Vagina (tissue), 2 donors: ENCODE data around the gene SPSB2. TPM values are rescaled to one million over a fixed set of nuclear protein-coding genes. Genes with fewer than 3 reads are reported as not detected.

ENCODE experiments used
- DNase-seq, 2 donors: peaks; one replicate each; pipeline ENCODE4 v3.0.0-alpha.2; 2017; ENCODE audit errors: extremely low spot score in 2 of 2
- H3K27ac ChIP-seq: fragments of 200-600 bp; sonication (generic); one replicate; pipeline ENCODE4 v1.5.1; 2019
- H3K27me3 ChIP-seq: fragments of 200-600 bp; sonication (generic); one replicate; pipeline ENCODE4 v1.5.1; 2019
- H3K36me3 ChIP-seq, 2 donors: fragments of 200-600 bp; sonication (generic); one replicate each; pipeline ENCODE4 v1.5.1; 2017 to 2019
- H3K4me1 ChIP-seq: fragments of 200-600 bp; sonication (generic); one replicate; pipeline ENCODE4 v1.5.1; 2019
- H3K4me3 ChIP-seq, 2 donors: fragments of 200-600 bp; sonication (generic); 1 replicate in 1 of 2; 2 replicates in 1 of 2; pipeline ENCODE4 v1.5.1; 2016 to 2019
- H3K9me3 ChIP-seq: fragments of 200-600 bp; sonication (generic); one replicate; pipeline ENCODE4 v1.5.1; 2019
- POLR2A ChIP-seq, 2 donors: fragments of 450-650 bp; IDR thresholded peaks; one replicate each; pipeline ENCODE4 v1.6.1; 2017; ENCODE audit warnings: antibody characterized with exemption in 2 of 2, mild to moderate bottlenecking in 2 of 2, moderate library complexity in 2 of 2
- POLR2AphosphoS5 ChIP-seq, 2 donors: sonication (generic); formaldehyde crosslinking; IDR thresholded peaks; one replicate each; pipeline ENCODE4 v1.9.0; 2017; ENCODE audit warnings: antibody characterized with exemption in 2 of 2, mild to moderate bottlenecking in 2 of 2, low read depth in 1 of 2; ENCODE audit not compliant: insufficient read depth in 1 of 2
- intact Hi-C: fragments of 100-400 bp; cut with DNase I; formaldehyde crosslinking; loops from one replicate; pipeline ENCODE4 v1.15.1; 2023
- total RNA-seq: library from RNA; depleted of rRNA; stranded (reverse); fragments of >200 nt; gene quantifications from one replicate; pipeline ENCODE4 v1.2.3, GENCODE V29; 2016
- TF ChIP-seq, protein P1 (sequence below), 3 experiments: fragments of 450-650 bp in 2 of 3; fragments of 200-600 bp in 1 of 3; sonication (generic) in 1 of 3; IDR thresholded peaks; one replicate each; pipeline ENCODE4 v1.5.1; 2017 to 2019; ENCODE audit warnings: antibody characterized with exemption in 3 of 3, mild to moderate bottlenecking in 2 of 3, moderate library complexity in 2 of 3

Gene SPSB2
- total RNA-seq, 1 donor from 2014 or later: 3.2 TPM

DNA sequence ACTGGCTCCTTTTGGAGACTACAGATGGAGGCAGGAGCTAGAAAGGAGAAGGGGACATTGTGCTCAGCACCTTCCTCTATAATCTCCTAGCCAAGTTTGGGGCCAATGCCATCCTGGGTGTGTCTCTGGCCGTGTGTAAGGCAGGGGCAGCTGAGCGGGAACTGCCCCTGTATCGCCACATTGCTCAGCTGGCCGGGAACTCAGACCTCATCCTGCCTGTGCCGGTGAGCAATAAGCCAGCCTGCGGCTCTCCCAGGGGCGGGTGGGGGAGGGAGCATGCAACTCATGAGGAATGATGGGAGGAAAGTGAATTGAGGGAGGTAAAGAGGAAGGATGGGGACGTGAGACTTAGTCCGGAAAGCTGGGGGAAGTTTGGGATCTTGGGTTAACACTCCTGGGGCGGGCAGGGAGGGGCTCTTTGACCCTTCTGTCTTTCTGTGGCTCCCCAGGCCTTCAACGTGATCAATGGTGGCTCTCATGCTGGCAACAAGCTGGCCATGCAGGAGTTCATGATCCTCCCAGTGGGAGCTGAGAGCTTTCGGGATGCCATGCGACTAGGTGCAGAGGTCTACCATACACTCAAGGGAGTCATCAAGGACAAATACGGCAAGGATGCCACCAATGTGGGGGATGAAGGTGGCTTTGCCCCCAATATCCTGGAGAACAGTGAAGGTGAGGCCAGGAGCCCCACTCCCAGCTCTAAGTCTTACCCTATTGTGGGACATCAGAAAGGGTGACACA is 44.6 kb upstream of the SPSB2 start:
- Histone ChIP-seq H3K4me1 (peaks cover 25% of the 10 kb centered on the region), H3K9me3 (no peaks in the 10 kb centered on the region), H3K27ac (no peak overlapping the region), H3K4me3 (no peak overlapping the region), H3K27me3 (no peaks in the 10 kb centered on the region), H3K36me3 (peaks cover 0 to 10% of the 10 kb centered on the region in 2 donors)
- intact Hi-C loops: no loop called here
- DNase-seq: no peak
- TF ChIP-seq POLR2A (IDR thresholded peaks at IDR 0.05) (no peak), POLR2AphosphoS5 (IDR thresholded peaks at IDR 0.05; ENCODE audit: insufficient read depth in 1 of 2, low read depth in 1 of 2) (no peak)
- TF ChIP-seq, protein P1, sequence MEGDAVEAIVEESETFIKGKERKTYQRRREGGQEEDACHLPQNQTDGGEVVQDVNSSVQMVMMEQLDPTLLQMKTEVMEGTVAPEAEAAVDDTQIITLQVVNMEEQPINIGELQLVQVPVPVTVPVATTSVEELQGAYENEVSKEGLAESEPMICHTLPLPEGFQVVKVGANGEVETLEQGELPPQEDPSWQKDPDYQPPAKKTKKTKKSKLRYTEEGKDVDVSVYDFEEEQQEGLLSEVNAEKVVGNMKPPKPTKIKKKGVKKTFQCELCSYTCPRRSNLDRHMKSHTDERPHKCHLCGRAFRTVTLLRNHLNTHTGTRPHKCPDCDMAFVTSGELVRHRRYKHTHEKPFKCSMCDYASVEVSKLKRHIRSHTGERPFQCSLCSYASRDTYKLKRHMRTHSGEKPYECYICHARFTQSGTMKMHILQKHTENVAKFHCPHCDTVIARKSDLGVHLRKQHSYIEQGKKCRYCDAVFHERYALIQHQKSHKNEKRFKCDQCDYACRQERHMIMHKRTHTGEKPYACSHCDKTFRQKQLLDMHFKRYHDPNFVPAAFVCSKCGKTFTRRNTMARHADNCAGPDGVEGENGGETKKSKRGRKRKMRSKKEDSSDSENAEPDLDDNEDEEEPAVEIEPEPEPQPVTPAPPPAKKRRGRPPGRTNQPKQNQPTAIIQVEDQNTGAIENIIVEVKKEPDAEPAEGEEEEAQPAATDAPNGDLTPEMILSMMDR (IDR thresholded peaks at IDR 0.05): no peak

DNA sequence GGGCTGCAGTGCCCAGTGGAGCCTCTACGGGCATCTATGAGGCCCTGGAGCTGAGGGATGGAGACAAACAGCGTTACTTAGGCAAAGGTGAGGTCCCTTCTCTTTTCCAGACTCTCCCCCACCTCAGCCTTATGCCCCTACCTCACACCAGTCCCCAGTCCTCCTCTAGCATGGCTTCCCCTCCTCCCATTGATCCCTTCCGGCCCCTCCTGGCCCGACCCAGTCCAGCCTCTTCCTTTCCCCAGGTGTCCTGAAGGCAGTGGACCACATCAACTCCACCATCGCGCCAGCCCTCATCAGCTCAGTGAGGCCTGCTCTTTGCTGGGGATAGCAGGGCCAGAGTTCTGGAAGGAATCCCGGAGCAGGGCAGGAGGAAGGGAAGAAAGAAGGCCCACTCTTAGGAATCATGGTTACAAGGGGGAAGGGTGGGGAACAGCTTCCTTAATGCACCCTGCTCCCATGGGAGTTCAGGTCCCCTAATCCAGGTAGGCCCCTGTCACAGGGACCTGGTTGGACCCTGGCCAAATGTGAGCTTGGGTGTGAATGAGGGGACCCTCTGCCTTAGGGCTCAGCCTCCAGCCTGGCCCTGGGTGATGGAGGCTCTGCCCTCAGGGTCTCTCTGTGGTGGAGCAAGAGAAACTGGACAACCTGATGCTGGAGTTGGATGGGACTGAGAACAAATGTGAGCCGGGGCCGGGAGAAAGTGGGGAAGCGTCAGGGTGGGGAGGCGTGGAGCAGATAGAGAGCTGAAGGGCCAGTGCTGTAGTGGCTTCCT is 43.5 kb upstream of the SPSB2 start:
- Histone ChIP-seq H3K27me3 (no peaks in the 10 kb centered on the region), H3K27ac (no peak overlapping the region), H3K36me3 (peaks cover 0 to 4% of the 10 kb centered on the region in 2 donors), H3K4me3 (no peak overlapping the region), H3K9me3 (no peaks in the 10 kb centered on the region), H3K4me1 (peaks cover 25% of the 10 kb centered on the region)
- intact Hi-C loops: no loop called here
- TF ChIP-seq, protein P1 (IDR thresholded peaks at IDR 0.05): no peak
- TF ChIP-seq POLR2A (IDR thresholded peaks at IDR 0.05) (no peak), POLR2AphosphoS5 (IDR thresholded peaks at IDR 0.05; ENCODE audit: insufficient read depth in 1 of 2, low read depth in 1 of 2) (no peak)
- no peak for DNase-seq

DNA sequence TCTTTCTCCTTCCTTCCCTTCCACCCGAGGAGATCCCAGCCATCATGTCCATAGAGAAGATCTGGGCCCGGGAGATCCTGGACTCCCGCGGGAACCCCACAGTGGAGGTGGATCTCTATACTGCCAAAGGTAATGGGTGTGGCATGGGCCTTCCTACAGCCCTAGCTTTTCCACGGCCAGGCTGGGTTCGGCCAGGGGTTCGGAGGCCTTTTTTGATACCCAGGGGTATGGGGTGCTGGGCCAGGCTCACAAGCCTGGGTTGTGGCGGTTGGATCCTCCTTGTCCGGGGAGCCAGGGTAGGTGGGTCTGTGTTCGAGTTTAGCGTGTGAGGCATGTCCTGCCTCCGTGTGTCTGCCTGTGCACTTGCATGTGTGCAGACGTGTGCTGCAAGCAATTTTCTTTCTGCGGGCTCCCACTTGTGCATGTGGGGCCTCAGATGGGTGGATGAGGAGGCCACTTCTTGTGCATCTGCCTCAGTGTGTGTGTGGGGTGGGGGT is 42.7 kb upstream of the SPSB2 start:
- TF ChIP-seq POLR2A (IDR thresholded peaks at IDR 0.05) (no peak), POLR2AphosphoS5 (IDR thresholded peaks at IDR 0.05; ENCODE audit: insufficient read depth in 1 of 2, low read depth in 1 of 2) (no peak)
- TF ChIP-seq, protein P1 (IDR thresholded peaks at IDR 0.05): no peak
- intact Hi-C loops: no loop called here
- H3K4me1 ChIP-seq: peaks cover 25% of the 10 kb centered on the region

DNA sequence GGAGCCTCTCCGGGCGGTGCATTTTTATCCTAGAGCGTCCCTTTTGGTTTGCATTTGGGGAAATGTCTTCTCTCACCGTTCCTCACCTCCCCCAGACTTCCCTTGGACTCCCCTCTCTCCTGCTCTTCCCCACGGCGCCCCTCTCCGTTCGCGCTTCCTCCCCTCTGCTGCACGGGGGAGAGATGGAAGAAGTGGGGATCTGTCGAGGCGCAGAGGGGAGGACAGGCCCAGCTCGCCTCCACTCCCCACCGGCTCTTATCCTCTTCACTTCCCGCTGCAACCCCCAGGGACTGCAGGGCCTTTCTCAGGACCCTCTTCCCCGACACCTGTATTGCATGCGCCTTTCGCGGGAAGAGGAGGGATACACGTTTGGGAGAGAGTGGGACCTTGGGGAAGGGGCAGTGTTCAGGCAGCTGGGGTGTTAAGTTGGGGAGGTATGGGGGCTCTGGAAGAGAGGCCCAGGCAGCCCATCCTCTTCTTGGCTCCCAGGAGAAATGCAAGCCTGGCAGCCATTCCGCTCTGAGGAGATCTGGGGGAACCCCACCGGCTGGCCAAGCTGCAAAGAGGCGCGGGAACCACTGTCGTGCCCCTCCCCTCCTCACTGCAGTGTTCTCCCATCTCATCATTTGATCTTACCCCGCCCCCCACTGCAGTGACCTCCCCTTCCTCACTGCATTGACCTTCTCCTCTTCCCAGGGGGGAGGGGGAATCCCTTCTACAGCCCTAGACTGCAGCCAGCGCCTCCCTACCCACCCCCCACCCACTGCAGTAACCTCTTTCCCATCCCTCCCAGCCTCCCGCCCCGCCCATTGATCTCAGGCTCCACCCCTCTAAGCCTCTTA is 42.1 kb upstream of the SPSB2 start:
- H3K4me1 ChIP-seq: peaks cover 25% of the 10 kb centered on the region
- no peak for TF ChIP-seq POLR2A (IDR thresholded peaks at IDR 0.05)
- TF ChIP-seq, protein P1 (IDR thresholded peaks at IDR 0.05): no peak
- no peak for TF ChIP-seq POLR2AphosphoS5 (IDR thresholded peaks at IDR 0.05; ENCODE audit: insufficient read depth in 1 of 2, low read depth in 1 of 2)
- no peaks in the 10 kb centered on the region for H3K27me3 ChIP-seq
- H3K4me3 ChIP-seq: peak overlapping the region; percentile 70 to 73
- intact Hi-C loops: no loop called here
- H3K27ac ChIP-seq: peak overlapping the region; percentile 92
- no peak for DNase-seq
- H3K9me3 ChIP-seq: no peaks in the 10 kb centered on the region
- H3K36me3 ChIP-seq: no peaks in the 10 kb centered on the region

More for the DNA sequence above, 42.7 kb upstream of the SPSB2 start:
- no peaks in the 10 kb centered on the region for H3K9me3 ChIP-seq
- H3K36me3 ChIP-seq: no peaks in the 10 kb centered on the region
- H3K27ac ChIP-seq: peak overlapping the region; percentile 92
- DNase-seq: no peak
- H3K27me3 ChIP-seq: no peaks in the 10 kb centered on the region
- H3K4me3 ChIP-seq: peak overlapping the region; percentile 70 to 73
